Ishikawa (cell line): ENCODE measurements around the gene ZFP1.

ENCODE experiments used
- EP300 ChIP-seq: IDR thresholded peaks from 2 replicates; pipeline ENCODE4 v1.6.1; 2012; ENCODE audit warnings: borderline replicate concordance
- FOXM1 ChIP-seq: IDR thresholded peaks from 2 replicates; pipeline ENCODE4 v1.6.1; 2012; ENCODE audit warnings: low read depth, borderline replicate concordance
- RAD21 ChIP-seq: IDR thresholded peaks from 2 replicates; pipeline ENCODE4 v1.6.1; 2012; ENCODE audit warnings: low read depth
- REST ChIP-seq: IDR thresholded peaks from 2 replicates; pipeline ENCODE4 v1.6.1; 2012; ENCODE audit warnings: low read depth, mild to moderate bottlenecking
- TAF1 ChIP-seq: IDR thresholded peaks from 2 replicates; pipeline ENCODE4 v1.6.1; 2012; ENCODE audit warnings: low read depth, mild to moderate bottlenecking
- TCF12 ChIP-seq: IDR thresholded peaks from 2 replicates; pipeline ENCODE4 v1.6.1; 2012; ENCODE audit warnings: low read depth
- TEAD4 ChIP-seq: IDR thresholded peaks from 2 replicates; pipeline ENCODE4 v1.6.1; 2012
- TF ChIP-seq, protein P1 (sequence below): IDR thresholded peaks from 2 replicates; pipeline ENCODE4 v1.6.1; 2012

GRCh38 chr16:75216127-75216526 lies 67.8 kb downstream of the ZFP1 start:
- TF ChIP-seq, protein P1, sequence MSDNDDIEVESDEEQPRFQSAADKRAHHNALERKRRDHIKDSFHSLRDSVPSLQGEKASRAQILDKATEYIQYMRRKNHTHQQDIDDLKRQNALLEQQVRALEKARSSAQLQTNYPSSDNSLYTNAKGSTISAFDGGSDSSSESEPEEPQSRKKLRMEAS: no peak
- TF ChIP-seq TCF12 (no peak), TEAD4 (no peak), FOXM1 (no peak), EP300 (no peak), REST (no peak), RAD21 (no peak), TAF1 (no peak)
